Superior temporal gyrus (tissue), 1 donor: ENCODE data around the gene CD1C.
"Not testable (repeated sequence)": the region's sequence is repeated elsewhere in the genome, so short reads cannot be mapped to it uniquely, and the experiment has no call there.

ENCODE experiments used
- DNase-seq: peaks from one replicate; pipeline ENCODE4 v3.0.0-alpha.2; 2016; ENCODE audit errors: extremely low spot score

CD1C gene

DNA sequence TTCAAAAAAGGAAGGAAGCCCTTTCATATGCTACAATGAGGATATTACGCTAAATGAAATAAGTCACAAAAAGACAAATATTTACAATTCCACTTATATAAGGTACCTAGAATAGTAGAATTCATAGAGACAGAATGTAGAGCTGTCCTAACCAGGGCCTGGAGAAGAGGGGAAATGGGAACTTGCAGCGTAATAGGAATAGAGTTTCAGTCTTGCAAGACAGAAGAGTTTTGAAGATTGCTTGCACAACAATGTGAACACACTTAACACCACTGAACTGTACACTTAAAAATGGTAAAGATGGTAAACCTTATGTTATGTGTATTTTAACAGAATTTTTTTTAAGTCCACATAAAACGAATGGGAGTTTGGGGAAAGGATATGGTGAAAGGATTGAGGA, 38.7 kb downstream of the CD1C start:
- no peak for DNase-seq

GRCh38 chr1:158329300-158329699, 39.6 kb downstream of the CD1C start:
- DNase-seq = no peak

GRCh38 chr1:158329733-158330132, 40.0 kb downstream of the CD1C start:
- no peak for DNase-seq

DNA sequence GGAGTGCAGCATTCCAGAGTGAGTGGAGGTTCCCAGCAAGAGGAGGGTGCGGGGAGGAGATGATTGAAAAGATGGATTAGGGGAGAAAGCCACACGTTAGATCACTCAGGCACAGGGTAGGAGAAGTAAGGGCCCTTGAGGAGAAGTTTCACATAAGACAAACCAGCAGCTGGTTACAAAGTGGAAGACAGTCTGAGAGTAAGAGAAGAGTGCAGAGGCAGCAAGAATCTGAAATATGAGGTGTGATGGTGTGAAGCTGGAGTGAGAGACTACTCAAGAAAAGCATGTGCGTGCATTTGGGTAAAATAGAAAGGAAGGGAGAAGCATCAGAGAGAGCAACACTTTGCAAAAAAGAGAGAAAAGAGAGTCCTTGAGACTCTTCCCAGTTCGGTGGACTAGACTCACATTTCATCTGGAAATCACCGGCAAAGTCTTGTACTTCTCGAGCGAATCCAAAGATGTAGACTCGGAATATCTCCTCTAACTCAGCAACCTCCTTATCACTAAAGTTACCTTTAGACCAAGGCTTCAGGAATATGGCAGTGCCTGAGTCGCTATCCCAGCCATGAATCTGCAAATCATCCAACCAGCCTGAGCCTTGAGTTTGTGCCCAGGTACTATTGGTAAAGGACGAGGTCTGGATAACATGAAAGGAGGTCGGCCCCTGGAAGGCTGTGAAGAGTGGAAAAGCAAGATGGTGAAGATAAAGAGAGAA, 40.8 kb downstream of the CD1C start:
- no peak for DNase-seq

DNA sequence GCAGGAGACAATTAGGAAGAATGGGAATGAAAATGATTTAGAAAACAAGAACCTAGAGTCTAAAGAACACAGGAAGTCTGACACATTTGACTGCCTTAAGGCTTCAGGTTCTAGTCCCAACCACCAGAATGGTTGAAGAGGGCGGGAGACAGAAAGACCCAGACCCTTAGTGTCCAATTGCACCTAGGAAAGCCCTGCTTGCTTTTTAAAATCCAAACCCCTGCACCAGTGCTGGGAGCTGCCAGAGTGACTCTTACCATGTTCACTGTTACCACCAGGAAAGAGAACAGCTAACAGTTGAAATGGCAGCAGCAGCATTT, 41.3 kb downstream of the CD1C start:
- no peak for DNase-seq

GRCh38 chr1:158331481-158332150, 41.9 kb downstream of the CD1C start, which contains the start of gene CD1B:
CD1B (minus strand) TSS chr1:158331531; CDS start chr1:158331423, 108 bp downstream.
- DNase-seq = no peak

- DNase-seq = no peak
Observed at GRCh38 chr1:158333405-158334155, 43.9 kb downstream of the CD1C start.

GRCh38 chr1:158334526-158335212, 44.9 kb downstream of the CD1C start:
- DNase-seq = no peak

- DNase-seq = no peak
Observed at GRCh38 chr1:158335213-158335532, 45.5 kb downstream of the CD1C start.

- not testable (repeated sequence) for DNase-seq
Observed at GRCh38 chr1:158336413-158336812, 46.7 kb downstream of the CD1C start.
